GM10266 (cell line): Measurements from ENCODE around the gene LMF1.

ENCODE experiments used
- DNase-seq: peaks from one replicate; pipeline ENCODE4 v3.0.0; 2012; ENCODE audit errors: extremely low spot score
- CTCF ChIP-seq: IDR thresholded peaks from 2 replicates; pipeline ENCODE4 v1.5.1; 2012; ENCODE audit warnings: mild to moderate bottlenecking, low read depth; ENCODE audit not compliant: control insufficient read depth, insufficient read depth; ENCODE audit errors: missing control alignments

LMF1 gene

GRCh38 chr16:979859-980594 is 9.2 kb upstream of the LMF1 start:
- no peak for TF ChIP-seq CTCF
- DNase-seq = no peak

GRCh38 chr16:979147-979546 is 8.4 kb upstream of the LMF1 start:
- no peak for TF ChIP-seq CTCF
- DNase-seq = no peak

DNA sequence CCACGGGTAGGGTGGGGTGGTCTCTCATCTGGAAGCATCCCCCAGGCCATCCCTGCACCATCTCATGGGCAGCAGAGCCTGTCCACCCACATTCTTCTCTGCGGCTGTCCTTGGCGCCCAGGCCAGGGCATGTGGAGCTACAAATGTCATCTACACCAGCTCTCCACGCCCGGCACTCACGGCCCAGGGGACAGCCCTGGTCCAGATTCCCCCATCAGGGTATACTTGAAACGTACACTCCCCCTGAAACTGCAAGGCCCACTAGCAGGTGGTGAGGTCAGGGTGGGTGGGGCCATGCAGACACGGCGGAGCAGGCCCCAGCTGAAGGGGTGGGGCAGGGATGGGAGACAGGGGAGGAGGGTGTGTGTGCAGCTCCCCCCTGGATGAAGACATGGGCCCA is 7.6 kb upstream of the LMF1 start:
- DNase-seq = no peak
- no peak for TF ChIP-seq CTCF

GRCh38 chr16:977896-978295 is 7.1 kb upstream of the LMF1 start:
- no peak for DNase-seq
- no peak for TF ChIP-seq CTCF

DNA sequence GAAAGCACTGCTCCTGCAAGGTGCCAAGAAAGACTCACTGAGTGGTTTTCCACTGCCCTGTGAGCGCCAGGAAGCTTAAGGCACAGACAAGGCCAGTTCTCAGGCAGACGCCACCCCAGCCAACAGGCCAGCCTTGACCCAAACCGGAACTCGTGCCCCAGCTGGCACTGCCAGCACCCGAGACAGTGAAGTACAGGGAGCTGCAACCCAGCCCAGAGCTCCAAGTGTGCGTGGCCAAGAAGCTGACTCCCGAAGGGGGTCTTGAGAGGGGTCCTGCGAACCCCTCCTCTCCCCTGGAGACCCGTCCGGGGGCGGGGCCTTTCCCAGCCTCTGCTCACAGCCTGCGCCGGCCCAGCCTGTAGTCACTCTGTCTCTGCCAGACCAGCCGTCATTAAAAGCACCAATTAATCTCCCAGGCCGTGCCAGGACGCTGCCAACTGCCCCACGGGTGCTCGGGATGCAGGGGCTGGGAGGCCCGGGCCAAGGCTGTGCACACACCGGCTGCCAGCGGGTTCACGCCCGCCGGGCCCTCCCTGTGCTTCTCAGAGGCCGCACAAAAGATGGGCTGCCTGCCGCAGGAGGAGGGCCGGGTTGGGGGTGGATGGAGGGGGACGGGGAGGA is 6.4 kb upstream of the LMF1 start:
- no peak for TF ChIP-seq CTCF

DNA sequence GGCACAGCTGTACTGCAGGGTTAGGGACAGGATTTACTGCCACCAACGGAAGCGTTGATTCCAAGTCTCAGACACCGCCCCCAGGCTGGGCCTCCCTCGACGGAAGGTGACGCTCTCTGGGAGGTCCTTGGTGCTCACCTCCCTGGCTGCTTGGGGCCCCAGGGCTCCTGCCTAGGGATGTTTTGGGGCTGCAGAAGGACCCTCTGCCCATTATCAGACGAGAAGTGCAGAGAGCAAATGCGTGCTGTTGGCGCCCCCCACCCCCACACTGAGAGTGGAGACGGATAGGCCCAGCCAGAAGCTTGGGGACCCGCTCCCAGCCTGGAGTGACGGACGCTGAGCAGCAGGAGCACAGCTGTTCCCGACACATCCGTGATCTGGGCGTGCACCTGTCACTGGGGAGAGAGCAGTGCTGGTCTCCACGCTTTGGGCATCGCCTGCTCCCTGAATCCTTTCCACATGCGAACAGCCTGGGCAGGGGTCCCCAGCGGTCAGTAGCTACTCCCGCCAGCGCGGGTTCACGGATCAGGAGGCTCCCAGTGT is 5.7 kb upstream of the LMF1 start:
- no peak for TF ChIP-seq CTCF
- DNase-seq = no peak

More for the DNA sequence above, 6.4 kb upstream of the LMF1 start:
- DNase-seq = no peak

GRCh38 chr16:975291-975690 is 4.5 kb upstream of the LMF1 start:
- DNase-seq = no peak
- TF ChIP-seq CTCF = no peak
